Stomach (tissue), 4 donors: ENCODE measurements around the gene NAALAD2.

Source experiments
- EP300 ChIP-seq: sonication (generic); formaldehyde crosslinking; IDR thresholded peaks from one replicate; pipeline ENCODE4 v1.6.1; 2017; ENCODE audit warnings: antibody characterized with exemption
- POLR2A ChIP-seq, 4 donors: fragments of 450-650 bp; IDR thresholded peaks; one replicate each; pipeline ENCODE4 v1.6.1; 2016; ENCODE audit warnings: antibody characterized with exemption in 4 of 4, control low read depth in 2 of 4, mild to moderate bottlenecking in 1 of 4, moderate library complexity in 1 of 4
- POLR2AphosphoS5 ChIP-seq, 3 donors: sonication (generic); formaldehyde crosslinking; IDR thresholded peaks; one replicate each; pipeline ENCODE4 v1.6.1; 2016; ENCODE audit warnings: antibody characterized with exemption in 3 of 3
- TF ChIP-seq, protein P1 (sequence below), 7 experiments: fragments of 450-650 bp in 4 of 7; fragments of 200-600 bp in 3 of 7; sonication (generic) in 3 of 7; IDR thresholded peaks; one replicate each; pipeline ENCODE4 v1.5.1; 2016 to 2019; ENCODE audit warnings: antibody characterized with exemption in 7 of 7, control low read depth in 2 of 7, mild to moderate bottlenecking in 1 of 7

DNA sequence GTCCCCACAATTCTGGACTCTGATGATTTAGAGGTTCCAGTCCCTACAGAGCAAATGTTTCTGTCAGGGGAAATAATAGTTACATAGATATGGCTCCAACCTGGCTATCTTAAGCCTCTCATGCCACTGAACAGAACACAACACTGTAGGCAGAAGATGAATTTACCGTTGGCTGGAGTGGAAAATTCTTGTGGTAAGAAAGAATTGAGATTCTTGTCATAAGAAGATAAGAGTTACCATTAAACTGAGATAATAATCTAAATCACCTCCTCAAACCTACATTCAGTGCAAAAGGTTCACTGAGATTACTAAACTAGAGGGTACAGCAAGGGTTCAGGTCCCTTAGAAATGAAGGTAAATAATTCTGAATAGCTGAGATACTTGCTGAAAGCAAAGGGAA, 10.1 kb upstream of the NAALAD2 start:
- TF ChIP-seq, protein P1, sequence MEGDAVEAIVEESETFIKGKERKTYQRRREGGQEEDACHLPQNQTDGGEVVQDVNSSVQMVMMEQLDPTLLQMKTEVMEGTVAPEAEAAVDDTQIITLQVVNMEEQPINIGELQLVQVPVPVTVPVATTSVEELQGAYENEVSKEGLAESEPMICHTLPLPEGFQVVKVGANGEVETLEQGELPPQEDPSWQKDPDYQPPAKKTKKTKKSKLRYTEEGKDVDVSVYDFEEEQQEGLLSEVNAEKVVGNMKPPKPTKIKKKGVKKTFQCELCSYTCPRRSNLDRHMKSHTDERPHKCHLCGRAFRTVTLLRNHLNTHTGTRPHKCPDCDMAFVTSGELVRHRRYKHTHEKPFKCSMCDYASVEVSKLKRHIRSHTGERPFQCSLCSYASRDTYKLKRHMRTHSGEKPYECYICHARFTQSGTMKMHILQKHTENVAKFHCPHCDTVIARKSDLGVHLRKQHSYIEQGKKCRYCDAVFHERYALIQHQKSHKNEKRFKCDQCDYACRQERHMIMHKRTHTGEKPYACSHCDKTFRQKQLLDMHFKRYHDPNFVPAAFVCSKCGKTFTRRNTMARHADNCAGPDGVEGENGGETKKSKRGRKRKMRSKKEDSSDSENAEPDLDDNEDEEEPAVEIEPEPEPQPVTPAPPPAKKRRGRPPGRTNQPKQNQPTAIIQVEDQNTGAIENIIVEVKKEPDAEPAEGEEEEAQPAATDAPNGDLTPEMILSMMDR (IDR thresholded peaks at IDR 0.05), result no peak
- TF ChIP-seq POLR2A (IDR thresholded peaks at IDR 0.05), result no peak
- TF ChIP-seq POLR2AphosphoS5 (IDR thresholded peaks at IDR 0.05), result no peak
- TF ChIP-seq EP300, result no peak
